HL-60 (cell line): Measurements from ENCODE around the gene ZDHHC12.

Experiments
- DNase-seq, 2 experiments: peaks; one replicate each; pipeline ENCODE4 v3.0.0-alpha.2; 2010 to 2020; ENCODE audit warnings: low read depth in 1 of 2, low spot score in 1 of 2
- H3K27ac ChIP-seq: fragments of 250-450 bp; sonication (Bioruptor Pico); replicated peaks from 2 replicates; pipeline ENCODE4 v1.5.1; 2020; ENCODE audit warnings: mild to moderate bottlenecking, moderate library complexity
- H3K27me3 ChIP-seq: fragments of 250-450 bp; sonication (Bioruptor Pico); 2 replicates; pipeline ENCODE4 v1.5.1; 2021; ENCODE audit warnings: mild to moderate bottlenecking, moderate library complexity; ENCODE audit not compliant: insufficient read depth, poor library complexity, severe bottlenecking
- H3K4me3 ChIP-seq: replicated peaks from 2 replicates; pipeline ENCODE4 v1.5.1; 2011; ENCODE audit warnings: mild to moderate bottlenecking, control low read depth, low read length; ENCODE audit not compliant: insufficient read depth
- CTCF ChIP-seq: IDR thresholded peaks from one replicate; pipeline ENCODE4 v1.5.1; 2011; ENCODE audit warnings: low read length, control low read depth, inconsistent platforms; ENCODE audit not compliant: insufficient read depth
- GABPA ChIP-seq: IDR thresholded peaks from 2 replicates; pipeline ENCODE4 v1.6.1; 2012; ENCODE audit warnings: low read depth
- POLR2AphosphoS5 ChIP-seq: IDR thresholded peaks from 2 replicates; pipeline ENCODE4 v1.6.1; 2012; ENCODE audit warnings: low read depth
- REST ChIP-seq: IDR thresholded peaks from 2 replicates; pipeline ENCODE4 v1.6.1; 2012; ENCODE audit warnings: low read depth; ENCODE audit not compliant: insufficient replicate concordance
- SPI1 ChIP-seq: IDR thresholded peaks from 2 replicates; pipeline ENCODE4 v1.6.1; 2012; ENCODE audit warnings: low read depth, mild to moderate bottlenecking, borderline replicate concordance

ZDHHC12 gene

GRCh38 chr9:128705051-128705965, 18.6 kb downstream of the ZDHHC12 start:
- no peak for TF ChIP-seq CTCF
- TF ChIP-seq POLR2AphosphoS5, result no peak
- Histone ChIP-seq H3K4me3 (no peak overlapping the region), H3K27ac (no peak overlapping the region), H3K27me3 (no peaks in the 10 kb centered on the region)
- no peak for DNase-seq

GRCh38 chr9:128704356-128704670, 19.6 kb downstream of the ZDHHC12 start:
- Histone ChIP-seq H3K4me3 (no peak overlapping the region), H3K27ac (no peak overlapping the region), H3K27me3 (no peaks in the 10 kb centered on the region)
- no peak for DNase-seq
- TF ChIP-seq CTCF (no peak), SPI1 (no peak), REST (no peak), GABPA (no peak), POLR2AphosphoS5 (no peak)

GRCh38 chr9:128703616-128704355, 20.1 kb downstream of the ZDHHC12 start:
- peak overlapping the region; percentile 67 for H3K4me3 ChIP-seq
- H3K27ac ChIP-seq, result peak overlapping the region; percentile 33; the same call in 1 of the 2 replicates
- peak in 1 of 2 experiments; percentile 56 for DNase-seq
- no peak for TF ChIP-seq REST
- no peak for TF ChIP-seq POLR2AphosphoS5
- TF ChIP-seq GABPA, result no peak
- TF ChIP-seq SPI1, result peak; percentile 26; the same call in 1 of the 2 replicates
- H3K27me3 ChIP-seq, result no peaks in the 10 kb centered on the region

GRCh38 chr9:128702949-128703615, 20.8 kb downstream of the ZDHHC12 start:
- no peak for TF ChIP-seq GABPA
- no peak for TF ChIP-seq CTCF
- TF ChIP-seq REST, result no peak
- DNase-seq, result no peak
- no peaks in the 10 kb centered on the region for H3K27me3 ChIP-seq
- peak overlapping the region; percentile 50 for H3K27ac ChIP-seq
- H3K4me3 ChIP-seq, result peak overlapping the region; percentile 67
